Right hindlimb (tissue), 1 donor: ENCODE results near the gene SLC45A3.

Experiments used
- DNase-seq: peaks from one replicate; pipeline ENCODE4 v3.0.0-alpha.2; 2018

Gene SLC45A3

DNA sequence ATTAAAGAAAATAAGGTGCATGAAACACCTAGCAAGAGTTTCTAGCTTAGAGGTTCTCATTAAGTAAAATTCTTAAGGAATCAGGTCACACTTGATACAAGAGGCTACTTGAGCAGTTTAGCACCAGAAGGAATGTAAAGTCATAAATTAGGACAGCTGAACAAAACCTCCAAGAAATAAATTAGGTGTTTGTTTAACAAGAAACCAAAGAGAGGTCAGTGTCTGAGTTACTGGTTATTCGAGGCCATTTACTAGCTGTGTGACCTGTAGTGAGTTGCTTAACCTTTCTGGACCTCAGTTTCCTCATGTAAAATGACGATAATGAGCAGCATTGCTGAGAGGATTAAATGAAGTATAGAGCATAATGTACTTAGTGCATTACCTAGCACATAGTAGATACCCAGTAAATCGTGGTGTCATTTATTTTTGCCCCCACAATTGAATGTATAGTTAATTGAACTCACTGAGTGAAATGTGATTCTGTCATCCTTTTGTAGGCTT lies 47.6 kb downstream of the SLC45A3 start:
- DNase-seq: no peak

DNA sequence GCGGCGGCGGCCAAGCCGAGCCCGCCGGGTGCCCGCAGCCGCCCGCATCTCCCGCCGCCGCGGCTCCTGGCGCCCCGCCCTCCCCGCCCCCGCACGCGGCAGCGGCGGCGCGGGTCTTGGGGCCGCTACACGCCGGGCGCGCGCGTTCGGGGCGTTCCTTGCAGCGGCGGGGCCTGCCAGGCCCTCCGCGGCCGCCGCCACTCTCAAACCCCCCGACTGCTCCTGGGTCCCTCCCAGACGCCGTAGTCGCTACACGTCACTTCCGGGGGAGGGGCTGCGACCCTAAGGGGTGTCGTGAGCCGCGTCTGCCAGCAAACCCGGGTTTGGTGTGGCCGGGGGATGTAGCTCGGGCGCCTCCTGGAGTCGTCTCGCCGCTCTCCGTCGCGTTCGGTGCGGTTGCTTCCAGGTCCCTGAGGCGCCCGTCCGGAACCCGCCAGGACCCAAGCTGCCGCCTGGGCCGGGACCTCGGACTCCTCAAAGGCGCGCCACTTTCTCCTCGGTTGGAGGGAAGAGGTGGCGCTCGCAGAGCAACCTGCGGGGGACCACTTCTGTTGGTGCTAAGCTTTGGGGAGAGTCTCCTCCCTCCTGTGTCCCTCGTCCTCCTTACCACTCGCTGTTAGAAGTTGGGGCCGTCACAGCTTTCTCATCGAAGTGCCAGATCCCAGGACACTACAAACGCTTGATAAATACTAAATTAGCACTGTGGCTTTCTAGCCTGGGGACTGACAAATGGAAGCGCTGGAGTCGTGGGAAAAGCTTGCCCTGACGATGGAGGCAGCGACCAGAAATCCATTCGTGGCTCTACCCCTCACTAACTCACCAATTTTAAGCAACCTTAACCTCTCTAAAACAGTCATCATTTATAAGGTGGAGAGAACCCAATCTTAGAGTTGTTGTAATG lies 48.3 kb downstream of the SLC45A3 start, which contains the start of gene ELK4:
ELK4 (minus strand) TSS at position 244 of the 901 bp plus-strand sequence. CDS start 8,129 bp downstream, outside the sequence.
- DNase-seq: peak; percentile 99

DNA sequence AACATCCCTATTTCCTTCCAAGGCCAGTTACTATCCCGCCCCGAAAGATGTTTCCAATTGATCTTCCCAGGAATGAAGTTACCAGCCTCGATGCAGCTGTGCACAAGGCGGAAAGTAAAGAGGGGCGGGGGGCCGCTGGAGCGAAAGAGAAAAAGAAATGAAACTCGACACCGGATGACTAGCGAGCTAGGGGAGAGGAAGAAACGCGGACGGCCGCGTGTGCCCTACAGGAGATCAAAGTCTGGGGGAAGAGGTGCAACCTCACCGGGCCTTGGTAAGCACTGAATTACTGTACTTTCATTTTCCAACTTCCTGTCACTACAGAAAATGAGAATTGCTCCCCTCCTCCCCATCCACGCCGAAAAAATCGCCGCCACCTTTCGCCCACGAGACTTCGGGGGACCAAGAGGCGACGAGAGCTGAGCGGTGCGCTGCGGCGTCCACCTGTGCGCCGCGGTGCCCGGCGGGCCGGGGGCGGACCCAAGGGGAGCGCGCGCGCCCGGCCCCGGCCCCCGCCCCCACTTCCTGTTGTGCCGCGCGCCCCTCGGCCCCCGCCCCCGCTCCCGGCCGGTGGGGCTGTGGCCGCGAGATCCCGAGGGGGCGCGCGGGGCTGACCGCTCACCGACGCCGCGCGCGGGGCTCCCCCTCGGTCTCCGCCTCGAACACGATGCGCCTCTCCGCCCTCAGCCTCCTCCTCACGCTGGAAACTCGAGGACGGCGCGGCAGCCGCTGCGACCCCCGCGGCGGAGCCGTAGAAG lies 49.1 kb downstream of the SLC45A3 start:
- peak; percentile 86 for DNase-seq

DNA sequence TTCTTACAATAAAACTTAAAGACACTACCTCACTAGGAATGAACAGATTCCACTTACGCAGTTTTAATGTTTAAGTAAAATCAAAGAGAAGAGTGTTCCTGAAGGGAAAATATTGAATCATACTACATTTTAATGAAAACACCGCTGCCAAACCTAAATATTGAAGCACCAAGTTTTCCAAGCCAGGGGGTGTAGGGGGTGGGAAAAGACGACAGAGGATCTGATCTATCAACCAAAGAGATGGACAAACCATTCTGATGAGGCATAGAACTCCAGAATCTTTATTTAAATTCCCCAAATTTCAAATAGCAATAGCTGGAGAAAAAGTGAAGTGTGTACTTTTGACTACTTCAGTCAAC lies 49.7 kb downstream of the SLC45A3 start:
- DNase-seq: no peak

DNA sequence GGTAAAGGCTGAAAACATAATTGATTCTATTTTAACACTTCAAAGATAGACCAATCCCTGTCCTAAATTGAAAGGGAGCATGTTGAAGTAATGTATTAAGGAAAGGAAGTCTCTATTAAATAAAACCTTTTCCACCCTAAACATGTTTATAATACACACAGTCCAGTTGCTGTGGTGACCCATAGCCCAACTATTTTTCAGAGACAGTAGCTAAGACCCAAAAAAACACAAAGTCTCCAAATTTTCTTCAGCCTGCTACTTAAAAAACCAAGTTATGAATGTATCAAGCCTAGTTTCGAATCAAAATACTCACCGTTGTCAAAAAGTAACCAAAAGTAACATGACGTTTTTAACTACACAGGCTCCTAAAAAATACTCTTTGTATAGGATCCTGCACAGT lies 50.1 kb downstream of the SLC45A3 start:
- no peak for DNase-seq

DNA sequence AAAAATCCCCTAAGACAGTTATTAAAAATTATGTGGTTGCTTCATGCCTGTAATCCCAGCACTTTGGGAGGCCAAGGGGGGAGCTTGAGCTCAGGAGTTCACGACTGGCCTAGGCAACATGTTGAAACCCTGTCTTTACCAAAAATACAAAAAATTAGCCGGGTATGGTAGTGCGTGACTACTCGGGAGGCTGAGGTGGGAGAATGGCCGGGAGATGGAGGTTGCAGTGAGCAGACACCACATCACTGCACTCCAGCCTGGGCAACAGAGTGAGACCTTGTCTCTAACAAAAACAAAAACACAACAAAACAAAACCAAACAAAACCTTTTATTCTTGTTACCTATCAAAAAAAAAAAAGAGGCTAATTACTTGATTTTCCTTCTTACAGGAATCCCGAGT lies 50.6 kb downstream of the SLC45A3 start:
- no peak for DNase-seq

DNA sequence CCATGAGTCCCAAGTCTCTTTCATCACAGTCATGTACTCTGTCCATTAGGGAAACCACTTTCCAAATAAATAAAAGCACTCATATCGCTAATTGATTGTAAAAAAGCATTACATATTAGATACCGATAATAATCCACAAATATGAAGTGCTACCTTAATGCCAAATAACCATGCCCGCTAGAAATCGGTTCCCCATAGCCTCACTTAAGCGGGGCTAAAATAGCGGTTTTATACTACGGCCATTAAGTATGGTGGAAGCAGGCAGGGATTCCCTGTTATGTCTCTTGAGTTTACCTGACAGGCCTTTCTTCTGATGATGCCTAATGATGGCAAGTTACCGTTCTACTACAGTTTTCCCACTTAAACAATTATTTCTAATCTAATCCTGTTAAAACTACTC lies 52.4 kb downstream of the SLC45A3 start:
- no peak for DNase-seq

- no peak for DNase-seq
These were observed 54.1 kb downstream of the SLC45A3 start for GRCh38 chr1:205626216-205626615.

- no peak for DNase-seq
These were observed 56.7 kb downstream of the SLC45A3 start for GRCh38 chr1:205623646-205624045.

DNA sequence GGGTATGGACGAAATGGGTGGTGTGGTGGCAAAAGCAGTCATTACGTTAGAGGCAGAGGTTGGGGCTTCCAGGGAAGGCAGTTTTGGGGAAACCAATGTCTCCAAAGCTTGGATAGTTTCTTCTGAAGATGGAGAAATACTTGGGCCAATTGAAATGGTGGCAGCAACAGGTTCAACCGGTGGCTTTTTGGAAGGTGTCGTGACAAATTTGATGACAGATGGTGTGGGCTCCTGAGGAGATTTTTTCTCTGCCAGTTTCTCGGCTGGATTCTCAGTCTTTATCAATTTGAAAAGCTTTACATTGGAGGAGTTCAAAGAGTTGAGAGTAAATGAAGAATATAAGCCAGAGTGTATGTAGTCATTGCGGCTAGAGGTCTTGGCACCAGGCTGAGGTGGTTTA lies 60.0 kb downstream of the SLC45A3 start:
- DNase-seq: no peak

DNA sequence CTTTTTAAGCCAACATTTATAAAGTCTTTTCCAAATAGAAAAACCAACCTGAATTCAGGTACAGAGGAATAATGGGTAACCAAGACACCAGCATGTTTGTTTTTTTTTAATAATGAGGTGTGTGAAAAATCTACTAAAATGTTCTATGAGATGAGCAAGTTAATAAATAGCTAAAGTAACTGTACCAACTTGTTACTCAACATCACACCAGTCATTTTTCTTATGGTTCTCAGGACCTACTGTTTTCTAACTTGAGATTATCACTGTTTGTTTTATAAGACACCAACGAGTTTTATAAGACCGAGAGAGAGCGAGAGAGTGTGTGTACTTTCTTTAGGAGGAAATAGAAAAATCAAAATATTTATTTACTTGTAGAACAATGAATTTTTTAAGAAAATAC lies 60.9 kb downstream of the SLC45A3 start:
- DNase-seq: no peak

- no peak for DNase-seq
These were observed 63.6 kb downstream of the SLC45A3 start for GRCh38 chr1:205616563-205617293.

- no peak for DNase-seq
These were observed 64.5 kb downstream of the SLC45A3 start for GRCh38 chr1:205615789-205616188.

GRCh38 chr1:205613854-205614412 lies 66.4 kb downstream of the SLC45A3 start:
- no peak for DNase-seq

GRCh38 chr1:205612556-205612955 lies 67.8 kb downstream of the SLC45A3 start:
- no peak for DNase-seq

DNA sequence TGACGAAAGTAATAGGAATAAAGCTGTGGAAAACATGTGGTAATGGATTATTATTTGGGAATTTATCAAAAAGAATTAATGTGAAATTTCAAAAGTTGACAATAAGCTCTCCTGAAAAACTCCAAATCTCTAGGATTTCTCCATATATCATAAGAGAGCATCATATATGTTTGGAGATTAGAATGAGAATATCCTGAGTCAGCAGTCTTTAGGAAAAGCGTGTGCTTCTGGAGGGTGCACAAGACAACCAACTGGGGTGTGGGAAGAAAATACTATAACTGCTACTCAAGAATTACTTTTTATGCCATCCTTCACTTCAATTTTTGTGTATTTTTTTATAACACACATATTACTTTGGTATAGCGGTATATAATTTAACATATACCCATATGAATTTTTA lies 68.2 kb downstream of the SLC45A3 start:
- no peak for DNase-seq

DNA sequence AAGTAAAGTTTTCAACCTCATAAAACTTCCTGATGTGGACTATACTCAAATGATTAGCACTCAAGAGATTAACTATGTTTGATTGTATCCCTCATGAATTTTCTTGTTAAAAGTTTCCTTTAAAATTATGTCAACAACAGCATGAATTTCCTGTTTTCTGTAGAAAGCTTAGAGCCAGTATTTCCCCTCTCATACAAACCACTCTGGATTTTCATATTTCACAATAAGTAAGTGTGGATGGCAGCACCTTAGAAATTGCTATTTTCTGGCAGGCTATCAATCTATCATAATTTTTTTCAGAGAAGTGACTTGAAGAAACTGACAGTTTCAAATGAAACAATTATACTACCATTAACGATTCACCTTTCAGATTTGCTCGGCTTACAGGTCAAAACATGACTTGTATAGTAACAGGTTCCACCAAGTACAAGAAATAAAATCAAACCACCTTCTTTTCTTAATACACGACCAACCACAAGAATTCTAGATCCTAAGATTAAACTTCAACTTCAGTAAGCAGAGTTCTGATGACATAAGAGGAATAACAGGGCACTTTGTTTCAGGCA lies 69.3 kb downstream of the SLC45A3 start:
- no peak for DNase-seq

- DNase-seq: no peak
These were observed 70.3 kb downstream of the SLC45A3 start for GRCh38 chr1:205610036-205610435.
